DMS153 treated with DMSO at 0.1 percent for 48 hours (cell line): Measurements from ENCODE around the gene GLG1.
"Not testable (repeated sequence)": the region's sequence is repeated elsewhere in the genome, so short reads cannot be mapped to it uniquely, and the experiment has no call there.

Experiments used
- DNase-seq: peaks from one replicate; lab custom pipeline; 2025; ENCODE audit not compliant: unreplicated experiment; lab: John Stamatoyannopoulos, UW

GLG1 gene

GRCh38 chr16:74542911-74543578 lies 63.9 kb downstream of the GLG1 start:
- not testable (repeated sequence) for DNase-seq

DNA sequence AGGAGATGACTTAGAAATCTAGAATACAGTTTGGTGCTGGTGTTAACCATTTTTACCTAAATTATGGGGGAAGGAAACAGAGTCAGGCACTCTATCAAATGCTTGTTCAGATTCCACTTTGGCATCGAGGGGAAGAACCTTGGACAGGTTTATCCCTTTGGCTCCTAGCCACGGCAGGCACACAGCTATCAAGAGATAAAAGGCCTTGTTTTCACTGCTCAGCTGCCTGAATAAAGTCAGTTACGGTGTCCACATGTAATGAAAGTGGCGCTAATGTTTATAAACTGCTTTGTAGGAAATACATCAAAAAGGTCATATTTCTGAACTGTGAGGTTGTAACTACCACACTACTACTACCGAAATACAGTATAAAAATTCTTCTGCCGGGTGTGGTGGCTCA lies 66.3 kb downstream of the GLG1 start:
- DNase-seq = not testable (repeated sequence)

GRCh38 chr16:74538801-74539200 lies 68.1 kb downstream of the GLG1 start:
- not testable (repeated sequence) for DNase-seq

GRCh38 chr16:74537746-74538145 lies 69.2 kb downstream of the GLG1 start:
- DNase-seq = not testable (repeated sequence)

GRCh38 chr16:74534650-74535049 lies 72.3 kb downstream of the GLG1 start:
- DNase-seq = not testable (repeated sequence)

DNA sequence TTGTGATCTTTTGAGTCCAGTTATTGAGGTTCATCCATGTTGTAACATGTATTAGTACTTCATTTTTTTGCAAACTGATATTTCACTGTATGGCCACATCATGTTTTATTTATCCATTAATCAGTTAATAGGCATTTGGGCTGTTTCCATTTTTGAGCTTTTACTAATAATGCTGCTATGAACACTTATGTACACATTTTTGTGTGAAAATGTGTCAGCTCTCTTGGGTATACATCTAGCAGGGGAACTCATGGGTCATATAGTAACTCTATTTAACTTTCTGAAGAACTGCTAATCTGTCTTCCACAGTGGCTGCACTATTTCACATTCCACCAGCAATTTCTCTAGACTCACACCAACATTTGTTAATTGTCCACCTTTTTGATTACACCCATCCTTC lies 82.0 kb downstream of the GLG1 start:
- DNase-seq = no peak

- DNase-seq = no peak
Measured at GRCh38 chr16:74524117-74524516, 82.8 kb downstream of the GLG1 start.

DNA sequence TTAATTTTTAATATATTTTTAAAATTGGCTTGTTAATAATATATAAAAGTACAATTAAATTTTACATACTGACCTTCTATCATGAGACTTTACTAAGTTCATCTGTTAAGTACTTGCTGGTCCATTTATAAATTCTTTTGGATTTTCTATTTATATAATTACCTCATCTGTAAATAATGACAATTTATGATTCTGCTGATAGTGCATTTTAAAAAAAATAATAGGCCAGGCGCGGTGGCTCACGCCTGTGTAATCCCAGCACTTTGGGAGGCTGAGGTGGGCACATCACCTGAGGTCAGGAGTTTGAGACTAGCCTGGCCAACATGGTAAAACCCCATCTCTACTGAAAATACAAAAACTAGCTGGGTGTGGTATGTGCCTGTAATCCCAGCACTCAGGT lies 83.2 kb downstream of the GLG1 start:
- not testable (repeated sequence) for DNase-seq

DNA sequence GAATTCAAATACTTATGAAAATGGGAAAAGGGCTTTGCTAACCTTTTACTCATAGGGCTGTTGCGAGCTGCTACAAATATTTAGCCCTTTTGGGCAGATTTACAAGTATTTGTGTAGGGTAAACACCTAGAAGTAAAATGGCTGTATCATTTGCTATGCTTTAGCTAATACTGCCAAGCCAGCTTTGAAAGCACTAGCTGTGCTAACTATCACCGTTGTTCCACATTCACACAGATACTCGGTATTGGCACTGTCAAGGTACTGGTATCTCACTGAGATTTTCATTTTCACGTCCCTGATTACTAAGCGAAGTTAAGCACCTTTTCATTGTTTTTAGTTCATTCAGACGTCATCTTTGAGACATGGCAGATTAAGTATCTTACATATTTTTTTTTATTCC lies 84.8 kb downstream of the GLG1 start:
- DNase-seq = no peak

- no peak for DNase-seq
Measured at GRCh38 chr16:74521691-74522090, 85.2 kb downstream of the GLG1 start.

DNA sequence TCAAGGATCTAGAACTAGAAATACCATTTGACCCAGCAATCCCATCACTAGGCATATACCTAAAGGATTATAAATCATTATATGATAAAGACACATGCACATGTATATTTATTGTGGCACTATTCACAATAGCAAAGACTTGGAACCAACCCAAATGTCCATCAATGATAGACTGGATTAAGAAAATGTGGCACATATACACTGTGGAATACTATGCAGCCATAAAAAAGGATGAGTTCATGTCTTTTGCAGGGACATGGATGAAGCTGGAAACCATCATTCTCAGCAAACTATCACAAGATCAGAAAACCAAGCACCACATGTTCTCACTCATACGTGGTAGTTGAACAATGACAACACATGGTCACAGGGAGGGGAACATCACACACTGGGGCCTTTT lies 88.0 kb downstream of the GLG1 start:
- DNase-seq = not testable (repeated sequence)

DNA sequence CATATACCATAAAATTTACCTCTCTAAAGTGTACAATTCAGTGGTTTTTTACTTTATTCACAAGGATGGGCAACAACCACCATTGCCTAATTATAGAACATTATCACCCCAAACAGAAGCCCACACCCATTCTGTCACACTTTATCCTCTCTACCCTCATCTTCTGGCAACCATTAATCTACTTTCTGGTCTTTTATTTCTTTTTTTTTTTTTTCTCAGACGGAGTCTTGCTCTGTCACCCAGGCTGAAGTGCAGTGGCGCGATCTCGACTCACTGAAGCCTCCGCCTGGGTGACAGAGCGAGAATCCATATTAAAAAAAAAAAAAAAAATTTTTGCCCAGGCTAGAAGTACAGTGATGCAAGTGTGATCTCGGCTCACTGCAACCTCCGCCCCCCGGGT lies 95.0 kb downstream of the GLG1 start:
- DNase-seq = no peak

- no peak for DNase-seq
Measured at GRCh38 chr16:74505011-74505410, 101.9 kb downstream of the GLG1 start.

DNA sequence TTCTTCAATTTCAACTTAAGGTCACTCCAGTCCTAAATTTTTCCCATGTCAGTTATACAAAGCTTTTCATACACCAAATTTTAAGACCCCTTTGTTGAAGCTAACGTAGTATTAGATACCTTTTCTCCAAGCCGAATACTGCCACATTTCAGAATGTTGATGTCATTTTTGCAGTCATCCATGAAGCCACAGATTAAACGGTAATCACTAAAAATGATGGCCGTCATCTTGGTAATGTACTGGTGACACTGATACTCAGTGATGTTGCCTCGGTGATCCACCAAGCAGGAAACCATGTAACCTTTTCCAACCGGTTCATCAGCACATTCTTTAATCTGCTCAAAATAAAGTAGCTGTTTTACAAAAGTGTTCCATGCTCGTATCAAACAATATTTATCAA lies 103.5 kb downstream of the GLG1 start:
- DNase-seq = no peak

DNA sequence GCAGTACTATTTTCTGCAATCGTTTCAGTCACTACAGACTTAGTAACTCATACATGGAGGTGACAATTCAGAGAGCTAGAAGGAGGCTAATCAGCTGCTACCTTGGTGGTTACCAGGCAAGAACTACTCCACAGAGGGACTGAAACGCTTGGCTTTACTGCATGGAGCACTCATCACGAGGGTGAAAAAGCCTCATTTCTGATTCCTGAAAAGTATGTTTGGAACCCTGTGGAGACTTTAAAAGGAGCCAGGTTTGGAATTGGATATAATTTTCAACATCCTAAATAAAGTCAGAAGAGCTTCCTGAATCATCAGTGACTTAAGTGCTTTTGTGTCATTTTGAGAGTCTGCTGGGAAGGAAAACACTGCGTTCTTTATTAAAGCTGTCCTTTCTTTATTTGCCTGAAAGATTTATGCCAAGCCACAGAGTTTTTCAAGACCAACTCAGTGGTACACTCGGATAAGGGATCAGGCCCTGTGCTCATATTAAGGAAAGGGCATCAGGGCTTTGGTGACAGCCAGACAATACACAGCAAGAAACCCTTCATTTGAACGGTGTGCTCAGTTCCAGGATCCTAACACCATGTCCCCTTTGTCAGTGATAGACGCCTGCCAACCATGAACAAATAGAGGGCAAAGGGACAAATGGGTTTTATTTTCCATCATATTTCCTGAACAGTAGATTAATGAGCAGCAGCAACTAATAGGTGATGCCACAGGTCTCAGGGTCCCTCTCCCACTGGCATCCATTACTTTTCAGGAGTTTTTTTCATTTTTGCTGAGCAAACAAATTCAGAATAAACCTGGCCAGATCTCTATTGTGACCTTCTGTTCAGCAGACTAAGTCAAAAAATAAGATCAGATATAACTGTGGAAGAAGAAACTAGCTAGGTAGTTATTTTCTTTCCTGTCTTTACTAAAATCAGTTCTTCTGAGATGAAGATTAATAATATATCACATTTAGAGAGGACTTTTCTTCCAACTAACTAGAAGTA lies 105.1 kb downstream of the GLG1 start:
- no peak for DNase-seq

DNA sequence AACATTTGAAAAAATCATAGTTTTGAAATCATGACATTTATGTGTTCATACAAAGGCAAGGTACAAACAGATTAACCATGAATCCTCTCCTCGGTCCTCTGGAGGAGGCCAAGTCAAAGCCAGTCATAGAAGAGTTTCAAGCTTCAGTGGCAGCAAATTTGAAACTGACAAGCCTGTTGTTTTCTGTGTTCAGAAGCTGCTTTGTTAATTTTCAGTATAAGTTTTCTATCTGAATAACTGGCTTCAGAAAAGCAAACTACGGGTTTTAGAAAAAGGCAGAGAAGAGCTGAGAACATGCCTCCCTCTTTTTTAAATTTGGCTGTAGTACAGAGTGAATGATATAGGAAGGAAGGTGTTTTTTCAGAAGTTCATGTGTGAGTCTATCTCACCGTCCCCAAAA lies 106.0 kb downstream of the GLG1 start:
- DNase-seq = no peak

DNA sequence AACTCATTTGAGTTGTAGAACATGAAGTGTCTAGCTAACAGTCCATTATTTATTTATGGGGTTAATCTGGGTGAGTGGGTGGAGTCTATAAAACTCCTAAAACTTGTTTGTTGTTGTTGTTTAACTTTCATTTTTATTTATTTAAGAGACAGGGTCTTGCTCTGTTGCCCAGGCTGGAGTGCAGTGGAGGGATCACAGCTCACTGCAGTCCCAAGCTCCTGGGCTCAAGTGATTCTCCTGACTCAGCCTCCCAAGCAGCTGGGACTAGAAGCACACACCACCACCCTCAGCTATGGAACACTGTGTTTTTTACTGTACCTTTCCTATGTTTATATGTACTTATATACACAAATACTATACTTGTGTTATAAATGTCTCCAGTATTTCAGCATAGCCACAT lies 107.8 kb downstream of the GLG1 start:
- no peak for DNase-seq

- no peak for DNase-seq
Measured at GRCh38 chr16:74497761-74498160, 109.2 kb downstream of the GLG1 start.

DNA sequence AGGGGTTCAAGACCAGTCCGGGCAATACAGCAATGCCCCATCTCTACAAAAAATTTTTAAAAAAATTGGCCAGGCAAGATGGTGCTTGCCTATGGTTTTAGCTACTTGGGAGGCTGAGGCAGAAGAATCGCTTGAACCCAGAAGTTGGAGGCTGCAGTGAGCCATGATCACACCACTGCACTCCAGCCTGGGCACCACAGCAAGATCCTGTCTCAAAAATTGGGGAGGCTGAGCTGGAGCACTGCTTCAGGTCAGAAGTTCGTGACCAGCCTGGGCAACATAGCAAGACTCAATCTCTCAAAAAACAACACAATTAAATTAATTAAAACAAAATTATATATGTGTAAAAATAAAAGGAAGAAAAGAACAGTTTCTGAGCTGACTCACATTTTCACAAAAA lies 110.9 kb downstream of the GLG1 start:
- DNase-seq = no peak

DNA sequence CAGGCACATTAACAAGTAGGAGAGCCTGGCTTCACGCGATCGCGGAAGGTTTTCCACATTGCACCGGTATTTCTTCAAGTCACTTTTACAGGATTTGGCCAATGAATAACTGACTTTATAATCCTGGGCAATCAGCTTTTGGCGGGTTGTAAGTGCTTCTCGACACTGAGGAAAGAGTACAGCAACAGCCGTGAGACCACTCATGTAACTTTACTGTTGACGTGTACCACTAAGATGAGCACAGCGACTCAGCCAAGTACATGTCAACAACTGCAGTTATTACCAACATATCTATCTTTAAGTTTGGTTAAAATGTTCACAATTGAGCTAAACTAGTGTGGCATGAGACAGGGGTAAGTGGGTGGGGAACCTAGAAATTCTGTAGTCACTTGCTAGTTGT lies 113.9 kb downstream of the GLG1 start:
- no peak for DNase-seq

- DNase-seq = no peak
Measured at GRCh38 chr16:74487634-74488495, 119.0 kb downstream of the GLG1 start.
